Measurements from ENCODE around the gene KCNB1.

KCNB1 gene

GRCh38 chr20:49405696-49406095 is 76.8 kb downstream of the KCNB1 start:
- Histone ChIP-seq H3K4me2 (ENCODE audit: low read depth, low read length, poor library complexity, severe bottlenecking) (no peak overlapping the region), H3K79me2 (ENCODE audit: insufficient read depth, low read length) (no peaks in the 10 kb centered on the region), H3K9me3 (ENCODE audit: insufficient read depth, low read depth, low read length) (no peaks in the 10 kb centered on the region), H4K20me1 (ENCODE audit: insufficient read depth, low read length, poor library complexity, severe bottlenecking) (no peaks in the 10 kb centered on the region), H3K27me3 (ENCODE audit: insufficient read depth, low read length, poor library complexity, severe bottlenecking) (no peaks in the 10 kb centered on the region), H3K4me3 (ENCODE audit: low read length, poor library complexity, severe bottlenecking) (no peak overlapping the region), H3K4me1 (ENCODE audit: insufficient read depth, low read length, poor library complexity, severe bottlenecking) (peaks cover under 1% of the 10 kb centered on the region), H3K36me3 (ENCODE audit: insufficient read depth, low read length) (no peaks in the 10 kb centered on the region), H2AFZ (ENCODE audit: low read length) (no peak overlapping the region), H3K9me2 (replicated peaks; ENCODE audit: low read depth, low read length) (no peaks in the 10 kb centered on the region), H3K9ac (ENCODE audit: low read depth, low read length, poor library complexity, severe bottlenecking) (no peak overlapping the region), H3F3A (ENCODE audit: low read depth) (no peaks in the 10 kb centered on the region)
- TF ChIP-seq EZH2phosphoT487 (IDR thresholded peaks at IDR 0.05; ENCODE audit: borderline replicate concordance), result no peak
- TF ChIP-seq, protein P1, sequence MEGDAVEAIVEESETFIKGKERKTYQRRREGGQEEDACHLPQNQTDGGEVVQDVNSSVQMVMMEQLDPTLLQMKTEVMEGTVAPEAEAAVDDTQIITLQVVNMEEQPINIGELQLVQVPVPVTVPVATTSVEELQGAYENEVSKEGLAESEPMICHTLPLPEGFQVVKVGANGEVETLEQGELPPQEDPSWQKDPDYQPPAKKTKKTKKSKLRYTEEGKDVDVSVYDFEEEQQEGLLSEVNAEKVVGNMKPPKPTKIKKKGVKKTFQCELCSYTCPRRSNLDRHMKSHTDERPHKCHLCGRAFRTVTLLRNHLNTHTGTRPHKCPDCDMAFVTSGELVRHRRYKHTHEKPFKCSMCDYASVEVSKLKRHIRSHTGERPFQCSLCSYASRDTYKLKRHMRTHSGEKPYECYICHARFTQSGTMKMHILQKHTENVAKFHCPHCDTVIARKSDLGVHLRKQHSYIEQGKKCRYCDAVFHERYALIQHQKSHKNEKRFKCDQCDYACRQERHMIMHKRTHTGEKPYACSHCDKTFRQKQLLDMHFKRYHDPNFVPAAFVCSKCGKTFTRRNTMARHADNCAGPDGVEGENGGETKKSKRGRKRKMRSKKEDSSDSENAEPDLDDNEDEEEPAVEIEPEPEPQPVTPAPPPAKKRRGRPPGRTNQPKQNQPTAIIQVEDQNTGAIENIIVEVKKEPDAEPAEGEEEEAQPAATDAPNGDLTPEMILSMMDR (conservative IDR thresholded peaks at IDR 0.05; ENCODE audit: low read length), result no peak

- Histone ChIP-seq H3K9me3 (ENCODE audit: insufficient read depth, low read depth, low read length) (no peaks in the 10 kb centered on the region), H3K4me2 (ENCODE audit: low read depth, low read length, poor library complexity, severe bottlenecking) (no peak overlapping the region), H3K36me3 (ENCODE audit: insufficient read depth, low read length) (no peaks in the 10 kb centered on the region), H3F3A (ENCODE audit: low read depth) (no peaks in the 10 kb centered on the region), H3K9me2 (replicated peaks; ENCODE audit: low read depth, low read length) (no peaks in the 10 kb centered on the region), H3K4me1 (ENCODE audit: insufficient read depth, low read length, poor library complexity, severe bottlenecking) (no peaks in the 10 kb centered on the region), H2AFZ (ENCODE audit: low read length) (no peak overlapping the region), H3K27me3 (ENCODE audit: insufficient read depth, low read length, poor library complexity, severe bottlenecking) (no peaks in the 10 kb centered on the region), H3K9ac (ENCODE audit: low read depth, low read length, poor library complexity, severe bottlenecking) (no peak overlapping the region), H3K79me2 (ENCODE audit: insufficient read depth, low read length) (no peaks in the 10 kb centered on the region), H4K20me1 (ENCODE audit: insufficient read depth, low read length, poor library complexity, severe bottlenecking) (no peaks in the 10 kb centered on the region), H3K4me3 (ENCODE audit: low read length, poor library complexity, severe bottlenecking) (no peak overlapping the region)
- no peak for TF ChIP-seq EZH2phosphoT487 (IDR thresholded peaks at IDR 0.05; ENCODE audit: borderline replicate concordance)
- TF ChIP-seq, protein P1 (conservative IDR thresholded peaks at IDR 0.05; ENCODE audit: low read length), result no peak
These were observed 77.3 kb downstream of the KCNB1 start for GRCh38 chr20:49405062-49405683.

GRCh38 chr20:49404461-49404860 is 78.0 kb downstream of the KCNB1 start:
- H3K4me2 ChIP-seq (ENCODE audit: low read depth, low read length, poor library complexity, severe bottlenecking), result no peak overlapping the region
- no peaks in the 10 kb centered on the region for H3K79me2 ChIP-seq (ENCODE audit: insufficient read depth, low read length)
- H3K9me3 ChIP-seq (ENCODE audit: insufficient read depth, low read depth, low read length), result no peaks in the 10 kb centered on the region
- H3K27me3 ChIP-seq (ENCODE audit: insufficient read depth, low read length, poor library complexity, severe bottlenecking), result no peaks in the 10 kb centered on the region
- H2AFZ ChIP-seq (ENCODE audit: low read length), result no peak overlapping the region
- no peak overlapping the region for H3K9ac ChIP-seq (ENCODE audit: low read depth, low read length, poor library complexity, severe bottlenecking)
- no peaks in the 10 kb centered on the region for H3K36me3 ChIP-seq (ENCODE audit: insufficient read depth, low read length)
- H3K4me1 ChIP-seq (ENCODE audit: insufficient read depth, low read length, poor library complexity, severe bottlenecking), result no peaks in the 10 kb centered on the region
- no peak overlapping the region for H3K4me3 ChIP-seq (ENCODE audit: low read length, poor library complexity, severe bottlenecking)
- H3F3A ChIP-seq (ENCODE audit: low read depth), result no peaks in the 10 kb centered on the region
- TF ChIP-seq, protein P1 (conservative IDR thresholded peaks at IDR 0.05; ENCODE audit: low read length), result no peak
- no peak for TF ChIP-seq EZH2phosphoT487 (IDR thresholded peaks at IDR 0.05; ENCODE audit: borderline replicate concordance)
- H3K9me2 ChIP-seq (replicated peaks; ENCODE audit: low read depth, low read length), result no peaks in the 10 kb centered on the region
- no peaks in the 10 kb centered on the region for H4K20me1 ChIP-seq (ENCODE audit: insufficient read depth, low read length, poor library complexity, severe bottlenecking)

Data from Loucy (cell line).